NOMO-1 (cell line): ENCODE results near the gene ENO1.

ENCODE experiments used
- DNase-seq, 2 experiments: peaks; one replicate each; lab custom pipeline; 2025; ENCODE audit not compliant: unreplicated experiment in 2 of 2; lab: John Stamatoyannopoulos, UW

ENO1 gene

DNA sequence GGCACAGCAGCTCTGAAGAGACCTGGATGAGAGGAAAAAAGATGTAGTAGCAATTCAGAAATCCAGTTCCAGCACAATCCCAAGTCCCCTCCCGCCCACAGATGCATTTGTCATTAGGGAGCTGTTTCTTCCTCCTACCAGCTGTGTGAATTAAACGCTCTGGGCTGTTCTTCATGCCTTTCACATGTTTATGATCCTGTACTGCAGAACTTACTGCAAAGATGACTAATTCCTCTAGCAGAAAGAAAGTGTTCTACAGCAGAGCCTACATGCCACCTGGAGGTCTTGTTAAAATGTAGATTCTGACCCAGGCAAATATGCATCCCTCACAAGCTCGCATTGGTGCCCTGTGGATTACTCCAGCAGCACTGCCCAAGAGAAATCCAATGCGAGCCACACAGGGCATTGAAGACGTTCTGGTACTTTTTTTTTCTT, 6.5 kb downstream of the ENO1 start:
- no peak for DNase-seq

DNA sequence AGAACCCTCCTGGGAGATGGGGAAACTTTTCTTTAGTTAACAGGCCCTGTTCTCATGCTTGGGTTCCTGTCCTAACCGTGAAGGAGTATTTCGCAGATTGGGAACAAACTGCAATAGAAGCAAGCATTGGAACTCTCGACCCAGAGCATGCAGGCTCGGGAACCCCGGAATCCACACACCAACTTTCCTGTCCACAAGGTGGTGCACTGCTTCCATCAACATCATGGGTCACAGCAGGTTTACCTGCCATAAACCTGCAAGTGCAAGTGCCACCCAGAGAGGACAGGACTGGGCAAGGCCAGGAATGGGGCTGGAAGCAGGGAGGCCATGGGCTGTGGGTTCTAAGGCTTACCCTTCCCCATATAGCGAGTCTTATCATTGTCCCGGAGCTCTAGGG, 6.9 kb downstream of the ENO1 start:
- no peak for DNase-seq

DNA sequence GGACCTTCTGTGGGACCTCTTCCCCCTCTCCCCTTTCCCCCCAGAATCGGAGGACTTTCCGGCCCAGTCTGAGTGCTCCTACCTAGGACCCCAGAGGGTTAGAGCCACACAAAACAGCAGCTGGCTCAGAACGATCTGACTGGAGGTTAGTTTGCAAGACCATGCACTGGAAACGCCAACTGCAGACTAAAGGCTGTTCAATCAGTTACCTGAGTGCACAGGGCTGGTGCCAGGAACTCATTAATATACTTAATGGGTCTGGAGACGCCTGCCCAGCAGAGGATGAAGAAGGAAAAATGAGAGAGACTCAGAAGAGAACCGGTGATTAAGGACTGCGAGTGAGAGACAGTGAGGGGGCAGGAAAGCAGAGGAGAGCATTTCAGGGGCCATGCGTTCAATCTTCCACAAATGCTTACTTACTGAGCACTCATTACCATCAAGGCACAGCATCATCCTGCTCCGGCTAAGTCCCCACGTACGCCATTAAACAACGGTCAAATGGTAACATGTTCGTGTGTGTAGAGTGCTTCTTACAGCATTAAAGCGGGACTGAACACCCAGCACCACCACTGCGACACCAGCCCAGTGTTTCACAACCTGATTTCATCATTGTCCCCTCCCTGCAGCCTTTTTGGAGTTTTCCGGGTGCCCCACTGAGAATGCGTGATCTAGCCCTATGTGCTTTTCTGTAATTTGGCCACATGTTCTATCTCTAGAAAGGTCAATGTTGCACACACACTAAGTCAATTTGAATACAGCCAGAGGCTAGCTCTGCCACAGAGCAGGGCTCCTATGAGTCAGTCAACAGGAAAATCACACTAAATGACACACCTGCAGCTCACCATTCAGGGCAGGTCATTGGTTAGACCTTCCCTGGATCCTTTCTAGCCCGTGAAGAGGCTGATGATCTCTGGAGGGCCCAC, 7.6 kb downstream of the ENO1 start:
- DNase-seq: peak; percentile 54 to 64

DNA sequence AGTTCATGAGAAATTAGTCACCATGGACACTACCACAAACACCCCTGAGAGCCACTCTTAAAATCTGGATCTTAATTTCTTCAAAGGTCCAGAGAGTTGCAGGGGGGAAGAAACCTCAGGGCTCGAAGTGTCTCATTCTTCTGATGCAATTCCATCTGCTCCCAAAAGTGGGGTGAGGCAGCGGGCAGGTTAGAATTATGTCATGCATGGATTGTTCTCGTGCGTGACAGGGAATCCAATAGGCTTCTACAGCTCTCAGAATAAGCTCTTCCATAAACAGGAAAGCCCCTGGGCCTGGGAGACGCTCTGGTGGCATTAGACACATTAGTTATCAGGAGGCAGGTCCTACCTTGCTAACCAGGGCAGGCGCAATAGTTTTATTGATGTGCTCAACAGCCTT, 8.4 kb downstream of the ENO1 start:
- DNase-seq: no peak

DNA sequence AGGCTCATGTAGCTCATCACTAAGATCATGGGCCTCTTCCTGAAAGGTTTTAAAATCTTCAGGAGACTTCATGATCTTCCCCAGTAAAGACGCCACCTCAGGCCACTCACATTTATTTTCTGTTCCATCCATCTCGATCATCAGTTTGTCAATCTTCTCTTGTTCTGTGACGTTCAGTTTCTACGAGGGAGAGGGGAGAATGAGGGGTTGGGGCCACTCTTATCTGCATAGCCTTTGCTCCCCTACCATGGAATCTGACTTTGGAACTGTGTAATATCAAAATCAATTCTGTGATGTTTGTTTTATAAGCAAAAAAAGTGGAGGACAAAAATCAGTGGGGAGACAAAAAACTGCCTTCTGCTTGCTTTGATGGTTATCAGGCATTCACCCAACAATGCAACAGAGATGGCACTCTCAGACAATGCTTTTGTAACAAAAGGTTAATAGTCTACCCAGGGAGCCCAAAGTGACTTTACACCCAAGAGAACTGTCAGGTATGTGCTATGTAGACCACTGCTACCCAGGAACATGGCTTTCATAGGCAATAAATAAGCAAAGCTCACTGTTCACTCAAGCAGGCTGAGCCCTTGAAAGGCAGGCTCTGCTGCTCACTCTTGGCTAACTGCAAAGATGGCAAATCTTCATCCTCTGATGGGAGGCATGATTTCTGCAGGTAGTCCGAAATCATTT, 10.5 kb downstream of the ENO1 start:
- no peak for DNase-seq

DNA sequence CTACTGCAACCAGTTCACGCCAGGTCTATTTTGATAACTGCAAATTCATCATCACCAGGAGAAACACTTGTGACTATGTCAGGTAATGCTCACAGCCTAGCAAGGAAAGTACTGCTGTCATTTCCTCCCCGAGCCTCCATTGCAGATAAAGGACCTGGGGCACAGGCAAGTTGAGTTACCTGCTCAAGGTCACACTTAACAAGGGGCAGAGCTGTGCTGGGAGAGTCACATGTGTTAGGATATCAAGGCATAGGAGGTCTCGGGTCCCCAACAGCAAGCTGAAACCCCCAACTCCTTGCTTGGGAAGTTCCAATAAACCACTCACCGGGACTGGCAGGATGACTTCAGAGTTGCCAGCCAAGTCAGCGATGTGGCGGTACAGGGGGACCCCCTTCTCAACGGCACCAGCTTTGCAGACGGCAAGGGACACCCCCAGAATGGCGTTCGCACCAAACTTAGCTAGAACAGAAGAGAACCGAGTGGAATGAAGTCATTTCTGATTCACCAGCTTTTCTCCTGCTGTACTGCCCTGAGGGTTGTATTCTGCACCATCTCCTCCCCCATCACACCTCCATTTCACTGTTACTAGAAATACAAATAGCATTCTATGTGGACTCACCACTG, 11.6 kb downstream of the ENO1 start:
- no peak for DNase-seq

DNA sequence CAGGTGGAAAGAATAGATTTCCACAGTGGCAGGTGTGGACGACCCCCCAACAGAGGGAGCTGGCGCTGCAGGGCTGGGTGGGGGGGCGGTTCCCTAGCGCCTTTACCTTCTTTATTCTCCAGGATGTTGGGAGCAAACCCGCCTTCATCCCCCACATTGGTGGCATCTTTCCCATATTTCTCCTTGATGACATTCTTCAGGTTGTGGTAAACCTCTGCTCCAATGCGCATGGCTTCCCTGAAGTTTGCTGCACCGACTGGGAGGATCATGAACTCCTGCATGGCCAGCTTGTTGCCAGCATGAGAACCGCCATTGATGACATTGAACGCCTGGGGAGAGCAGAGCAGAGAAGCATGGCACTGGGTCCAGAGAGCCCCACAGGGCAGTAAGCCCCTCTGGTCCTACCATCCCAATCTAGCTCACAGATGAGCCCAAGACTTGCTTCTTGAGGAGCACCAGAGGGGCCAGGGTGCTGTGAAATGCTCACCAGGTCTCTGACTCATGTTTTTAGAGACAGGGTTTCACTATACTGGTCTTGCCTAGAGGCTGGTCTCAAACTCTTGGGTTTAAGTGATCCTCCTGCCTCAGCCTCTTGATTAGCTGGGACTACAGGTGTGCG, 12.2 kb downstream of the ENO1 start:
- DNase-seq: no peak

DNA sequence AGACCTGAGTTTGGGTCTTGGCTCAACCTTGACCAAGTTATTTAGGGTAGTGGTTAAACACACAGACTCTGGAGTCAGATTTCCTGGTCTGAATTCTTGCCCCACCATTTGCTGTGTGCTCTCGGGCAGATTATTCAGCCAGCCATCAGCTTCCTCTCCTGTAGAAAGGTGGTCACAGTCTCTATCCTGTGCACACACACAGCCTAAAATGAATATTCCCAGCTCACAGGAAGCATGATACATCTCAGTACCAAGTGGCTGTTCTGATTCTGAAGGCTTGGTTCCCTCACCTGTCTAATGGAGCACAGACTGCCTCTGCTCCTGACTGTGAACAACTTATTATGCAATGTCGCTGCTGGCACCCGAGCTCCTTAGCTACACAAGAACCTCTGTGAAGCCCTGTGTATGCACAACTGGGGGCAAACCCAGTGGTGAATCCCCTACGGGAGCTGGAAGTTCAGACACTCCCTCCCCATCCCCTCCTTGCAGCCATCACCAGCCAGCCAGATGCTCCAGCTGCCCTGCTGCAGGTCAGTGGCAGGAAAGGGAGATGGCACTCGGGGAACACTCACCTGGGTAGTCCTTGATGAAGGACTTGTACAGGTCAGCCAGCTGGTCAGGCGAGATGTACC, 13.7 kb downstream of the ENO1 start:
- no peak for DNase-seq

DNA sequence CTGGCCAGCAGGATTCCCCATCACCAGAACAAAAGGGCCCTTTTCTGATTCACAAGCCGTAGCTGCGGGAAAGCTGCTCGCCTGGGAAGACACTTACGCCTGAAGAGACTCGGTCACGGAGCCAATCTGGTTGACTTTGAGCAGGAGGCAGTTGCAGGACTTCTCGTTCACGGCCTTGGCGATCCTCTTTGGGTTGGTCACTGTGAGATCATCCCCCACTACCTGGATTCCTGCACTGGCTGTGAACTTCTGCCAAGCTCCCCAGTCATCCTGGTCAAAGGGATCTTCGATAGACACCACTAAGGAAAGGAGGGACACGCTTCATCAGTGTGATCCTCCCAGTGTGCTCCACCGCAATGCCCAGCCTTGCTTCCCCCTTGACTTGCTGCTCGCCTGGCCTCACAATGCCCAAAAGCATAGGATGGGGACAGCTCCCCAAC, 14.7 kb downstream of the ENO1 start:
- DNase-seq: no peak

DNA sequence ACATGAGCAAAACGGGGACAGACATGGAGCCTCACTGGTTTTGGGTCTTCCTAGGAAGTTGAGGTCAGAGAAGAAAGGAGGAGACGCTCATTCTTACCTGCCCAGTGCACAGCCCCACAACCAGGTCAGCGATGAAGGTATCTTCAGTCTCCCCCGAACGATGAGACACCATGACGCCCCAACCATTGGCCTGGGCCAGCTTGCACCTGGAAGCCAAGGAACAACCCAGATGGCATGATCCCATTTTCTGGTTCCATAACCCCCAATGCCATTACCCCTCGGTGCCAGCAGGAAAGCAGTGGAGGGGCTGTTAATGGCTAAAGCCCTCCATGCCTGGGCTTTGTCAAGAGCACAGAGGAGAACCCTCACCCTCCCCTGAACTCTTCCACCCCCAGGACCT, 15.3 kb downstream of the ENO1 start:
- no peak for DNase-seq

DNA sequence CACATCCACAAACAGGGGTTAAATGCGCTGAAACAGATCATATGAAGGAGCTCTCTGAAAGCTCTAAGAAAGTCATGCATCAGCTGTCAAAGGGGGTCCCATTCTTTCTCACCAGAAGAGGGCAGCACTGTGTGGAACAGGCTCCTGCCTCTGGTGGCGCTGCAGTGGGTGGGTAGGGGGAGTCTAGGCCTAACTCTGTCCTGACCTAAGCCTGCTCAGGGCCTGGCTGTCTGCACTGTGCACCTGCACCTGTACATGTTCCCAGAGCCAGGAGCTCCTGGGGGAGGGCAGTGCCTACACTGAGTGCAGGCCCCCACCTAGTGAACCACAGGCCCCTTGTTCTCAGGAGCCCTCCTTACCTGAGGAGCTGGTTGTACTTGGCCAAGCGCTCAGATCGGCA, 16.0 kb downstream of the ENO1 start:
- peak in 1 of 2 experiments; percentile 11 for DNase-seq

DNA sequence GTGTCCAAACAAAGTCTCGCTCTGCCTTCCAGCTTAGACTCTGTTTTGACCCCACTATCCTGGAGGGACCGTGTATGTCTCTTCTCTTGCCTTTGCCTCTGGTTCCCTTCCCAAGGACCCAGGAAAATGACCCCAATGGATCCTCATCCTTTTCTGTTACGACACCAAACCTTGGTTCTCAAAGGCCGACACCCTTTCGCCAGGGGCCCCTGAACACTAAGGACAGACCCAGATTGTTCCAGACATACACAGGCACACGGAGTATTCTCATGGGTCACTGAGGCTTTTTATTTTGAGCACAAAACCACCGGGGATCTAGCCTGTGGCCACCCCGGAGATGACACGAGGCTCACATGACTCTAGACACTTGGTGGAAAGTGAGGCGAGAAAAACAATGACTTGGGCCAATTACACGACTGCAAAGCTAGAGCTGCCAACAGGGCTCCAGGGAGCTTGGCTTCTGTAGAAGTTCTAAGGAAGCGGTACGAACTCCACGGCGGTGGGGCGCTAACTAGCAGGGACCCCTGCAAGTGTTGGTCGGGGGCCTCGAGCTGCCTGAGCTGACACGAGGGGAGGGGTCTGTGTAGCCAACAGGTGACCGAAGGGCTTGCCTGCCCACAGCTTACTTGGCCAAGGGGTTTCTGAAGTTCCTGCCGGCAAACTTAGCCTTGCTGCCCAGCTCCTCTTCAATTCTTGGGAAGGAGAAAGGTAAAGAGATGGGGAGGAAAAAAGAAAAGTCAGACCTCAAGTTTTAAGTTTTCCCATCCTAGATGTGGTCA, 17.6 kb downstream of the ENO1 start:
- no peak for DNase-seq

DNA sequence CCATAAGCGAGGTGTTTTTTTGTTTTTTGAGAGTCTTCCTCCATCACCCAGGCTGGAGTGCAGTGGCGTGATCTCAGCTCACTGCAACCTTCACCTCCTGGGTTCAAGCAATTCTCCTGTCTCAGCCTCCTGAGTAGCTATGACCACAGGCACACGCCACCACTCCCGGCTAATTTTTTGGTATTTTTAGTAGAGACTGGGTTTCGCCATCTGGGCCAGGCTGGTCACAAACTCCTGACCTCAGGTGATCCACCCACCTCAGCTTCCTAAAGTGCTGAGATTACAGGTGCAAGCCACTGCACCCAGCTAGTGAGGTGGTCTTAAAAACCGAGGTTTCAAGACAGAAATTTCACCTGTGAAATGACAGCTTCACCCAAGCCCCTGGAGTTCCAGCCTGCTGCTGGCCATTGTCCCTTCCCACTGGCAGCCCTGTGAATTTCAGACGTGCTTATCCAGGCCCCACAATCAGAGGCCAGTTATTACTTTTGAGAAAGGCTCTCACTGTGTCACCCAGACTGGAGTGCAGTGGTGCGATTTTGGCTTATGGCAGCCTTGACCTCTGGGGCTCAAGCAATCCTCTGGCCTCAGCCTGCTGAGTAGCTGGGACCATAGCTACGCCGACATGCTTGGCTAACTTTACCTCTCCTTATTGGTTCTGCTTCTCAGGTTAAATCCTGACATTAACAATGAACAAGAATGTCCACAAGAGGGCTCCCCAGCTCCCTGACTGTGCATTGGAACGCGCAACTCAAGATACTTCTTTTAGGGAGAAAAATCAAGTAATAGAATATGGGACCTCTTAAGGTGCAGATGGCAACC, 19.4 kb downstream of the ENO1 start:
- DNase-seq: peak; percentile 31 to 67

DNA sequence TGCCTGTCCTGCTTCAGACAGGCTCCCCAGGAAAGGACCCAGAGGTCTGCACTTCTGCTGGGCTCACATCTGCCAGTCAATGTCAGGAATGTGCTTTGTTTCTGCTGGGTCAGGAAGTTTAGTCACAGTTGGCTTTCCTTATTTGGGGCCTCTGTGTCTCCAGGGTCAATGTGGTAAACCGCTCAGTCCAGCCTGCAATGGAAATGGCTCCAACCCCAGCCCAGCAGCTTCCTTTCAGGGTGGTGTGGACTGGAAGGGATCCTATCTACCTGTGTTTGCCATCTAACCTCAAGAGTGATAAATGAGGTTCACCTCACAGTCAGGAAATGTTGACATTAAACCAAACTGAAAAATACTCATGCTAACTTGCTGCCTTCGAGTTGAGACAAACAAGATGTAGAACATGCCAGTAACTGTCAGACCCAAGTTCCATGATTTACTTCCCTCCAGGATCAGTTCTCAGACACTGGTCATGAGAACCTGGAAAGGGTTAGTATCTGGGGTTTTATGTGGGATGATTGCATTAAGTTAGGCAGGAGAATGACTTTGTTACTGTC, 20.3 kb downstream of the ENO1 start:
- DNase-seq: no peak

DNA sequence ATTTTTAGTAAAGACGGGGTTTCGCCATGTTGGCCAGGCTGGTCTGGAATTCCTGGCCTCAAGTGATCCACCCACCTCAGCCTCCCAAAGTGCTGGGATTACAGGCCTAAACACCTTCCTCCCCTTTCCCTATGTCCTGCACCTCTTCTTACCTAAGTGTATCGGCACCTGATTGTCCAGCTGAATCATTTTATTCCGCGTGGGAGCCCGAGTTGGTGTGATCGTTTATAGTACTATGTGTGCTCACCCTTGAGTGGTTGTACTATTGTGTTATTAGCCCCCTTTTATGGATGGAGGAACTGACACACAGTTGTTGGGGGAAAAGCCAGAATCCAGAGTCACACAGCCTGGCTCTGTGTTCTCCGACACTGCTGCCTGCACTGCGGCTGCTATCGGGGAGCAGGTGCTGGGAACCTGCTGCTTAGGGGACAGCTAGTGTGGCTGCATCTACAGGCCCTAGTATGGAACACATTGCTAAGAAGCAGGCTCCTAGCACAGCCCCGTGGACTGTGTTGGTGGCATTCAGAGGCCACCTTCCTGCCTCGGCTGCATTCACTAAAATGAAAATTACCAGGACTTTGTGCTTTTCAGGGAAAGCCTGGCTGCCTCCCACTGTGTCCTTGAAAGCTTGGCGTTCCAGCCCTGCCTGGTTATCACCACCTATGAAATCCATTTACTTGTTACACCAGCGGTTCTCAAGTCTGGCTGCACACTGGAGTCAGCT, 21.6 kb downstream of the ENO1 start:
- DNase-seq: no peak

DNA sequence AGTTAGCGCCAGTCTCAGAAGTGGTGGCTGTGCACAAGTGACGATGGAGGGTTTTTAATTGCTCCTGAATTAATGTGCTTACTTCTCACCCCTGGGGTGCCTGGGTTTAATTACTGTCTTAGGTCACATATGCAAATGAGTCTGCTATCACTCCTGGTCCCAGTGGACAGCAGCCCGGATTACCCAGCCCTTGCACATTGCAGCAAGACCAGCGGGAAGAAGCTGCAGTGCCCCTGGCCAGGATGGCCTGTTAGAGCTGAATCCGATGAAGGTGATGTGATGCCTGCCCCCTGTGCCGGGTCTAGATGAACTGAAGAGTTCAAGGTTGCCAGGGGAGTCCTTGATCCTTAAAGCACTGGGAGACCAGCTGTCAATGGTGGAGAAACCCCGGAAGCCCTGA, 24.2 kb downstream of the ENO1 start:
- DNase-seq: no peak

DNA sequence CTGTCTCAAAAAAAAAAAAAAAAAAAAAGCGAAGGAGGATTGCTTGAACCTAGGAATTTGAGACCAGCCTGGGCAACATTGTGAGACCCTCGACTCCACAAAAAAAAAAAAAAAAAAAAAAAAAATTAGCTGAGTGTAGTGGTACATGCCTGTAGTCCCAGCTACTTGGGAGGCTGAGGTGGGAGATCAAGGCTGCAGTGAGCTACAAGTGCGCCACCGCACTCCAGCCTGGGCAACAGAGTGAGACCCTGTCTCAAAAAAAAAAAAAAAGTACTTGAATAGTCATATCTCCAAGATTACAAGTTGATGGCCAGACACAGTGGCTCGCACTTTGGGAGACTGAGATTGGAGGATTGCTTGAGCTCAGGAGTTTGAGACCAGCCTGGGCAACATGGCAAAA, 27.4 kb downstream of the ENO1 start:
- no peak for DNase-seq
